ENCODE measurements around the gene IFT88.

IFT88 gene

DNA sequence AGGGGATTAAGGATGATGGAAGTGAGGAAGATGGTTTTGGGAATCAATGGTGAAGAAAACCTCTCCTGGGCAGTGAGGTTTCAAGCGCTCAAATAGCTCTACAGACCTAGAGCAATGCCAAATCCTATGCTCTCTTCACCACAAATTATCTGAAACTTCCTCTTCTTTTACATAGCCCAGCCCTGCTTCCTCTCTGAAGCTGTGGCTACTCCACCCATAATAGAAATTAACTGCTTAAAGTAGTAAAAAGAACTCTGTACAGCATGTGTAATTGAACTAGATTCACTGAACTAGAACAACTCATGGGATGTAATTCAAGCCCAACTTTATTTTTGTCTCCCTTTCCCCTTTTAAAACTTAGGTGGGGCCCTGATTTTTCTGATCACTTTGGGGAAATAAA, 20.4 kb upstream of the IFT88 start:
- ChIA-PET POLR2A (no interaction called here), CTCF (no interaction called here)
- Histone ChIP-seq H3K4me1 (ENCODE audit: control insufficient read depth, insufficient read depth, low read length) (no peaks in the 10 kb centered on the region), H3K36me3 (ENCODE audit: control insufficient read depth in 2 of 2, insufficient read depth in 1 of 2, low read length in 2 of 2) (no peaks in the 10 kb centered on the region), H3K4me3 (ENCODE audit: low read depth, low read length) (no peak overlapping the region), H3K9me3 (ENCODE audit: control insufficient read depth, insufficient read depth, low read depth, low read length) (no peaks in the 10 kb centered on the region), H3K27ac (ENCODE audit: extremely low read depth, low read depth, low read length) (no peak overlapping the region)
- TF ChIP-seq, protein P1, sequence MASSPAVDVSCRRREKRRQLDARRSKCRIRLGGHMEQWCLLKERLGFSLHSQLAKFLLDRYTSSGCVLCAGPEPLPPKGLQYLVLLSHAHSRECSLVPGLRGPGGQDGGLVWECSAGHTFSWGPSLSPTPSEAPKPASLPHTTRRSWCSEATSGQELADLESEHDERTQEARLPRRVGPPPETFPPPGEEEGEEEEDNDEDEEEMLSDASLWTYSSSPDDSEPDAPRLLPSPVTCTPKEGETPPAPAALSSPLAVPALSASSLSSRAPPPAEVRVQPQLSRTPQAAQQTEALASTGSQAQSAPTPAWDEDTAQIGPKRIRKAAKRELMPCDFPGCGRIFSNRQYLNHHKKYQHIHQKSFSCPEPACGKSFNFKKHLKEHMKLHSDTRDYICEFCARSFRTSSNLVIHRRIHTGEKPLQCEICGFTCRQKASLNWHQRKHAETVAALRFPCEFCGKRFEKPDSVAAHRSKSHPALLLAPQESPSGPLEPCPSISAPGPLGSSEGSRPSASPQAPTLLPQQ (tag by site-specific recombination; IDR thresholded peaks at IDR 0.05) = 0 out of 2 replicates have a peak, but pooled peaks have one; percentile 23
- TF ChIP-seq GLI2 (tag by site-specific recombination; IDR thresholded peaks at IDR 0.05; ENCODE audit: borderline replicate concordance, low read depth) = no peak

- POLR2A ChIA-PET = no interaction called here
- H3K27ac ChIP-seq (ENCODE audit: extremely low read depth, low read depth, low read length) = no peak overlapping the region
These were observed 19.5 kb upstream of the IFT88 start for GRCh38 chr13:20547479-20547908.

GRCh38 chr13:20550799-20551198, 16.2 kb upstream of the IFT88 start:
- POLR2A ChIA-PET = no interaction called here
- H3K27ac ChIP-seq (ENCODE audit: extremely low read depth, low read depth, low read length) = no peak overlapping the region
- TF ChIP-seq ZNF768 (tag by site-specific recombination; IDR thresholded peaks at IDR 0.05) (no peak), ZNF138 (tag by site-specific recombination; IDR thresholded peaks at IDR 0.05; ENCODE audit: borderline replicate concordance) (no peak), GFI1B (tag by site-specific recombination; IDR thresholded peaks at IDR 0.05) (no peak)
- CTCF ChIA-PET = interaction anchor here (0.5 to 0.6 kb wide), 2 partner anchors 368 to 670 kb away, joined by 3 read pairs; no protein-coding TSS in a partner anchor
- H3K4me3 ChIP-seq (ENCODE audit: low read depth, low read length) = no peak overlapping the region
- no peaks in the 10 kb centered on the region for H3K36me3 ChIP-seq (ENCODE audit: control insufficient read depth in 2 of 2, insufficient read depth in 1 of 2, low read length in 2 of 2)
- H3K4me1 ChIP-seq (ENCODE audit: control insufficient read depth, insufficient read depth, low read length) = no peaks in the 10 kb centered on the region
- no peaks in the 10 kb centered on the region for H3K9me3 ChIP-seq (ENCODE audit: control insufficient read depth, insufficient read depth, low read depth, low read length)

More at GRCh38 chr13:20547479-20547908, 19.5 kb upstream of the IFT88 start:
- CTCF ChIA-PET = interaction anchor here (0.6 kb wide), 1 partner anchor 23 kb away, joined by 3 read pairs; no protein-coding TSS in a partner anchor
- TF ChIP-seq FEZF1 (tag by site-specific recombination; IDR thresholded peaks at IDR 0.05) (no peak), ZNF600 (tag by site-specific recombination; IDR thresholded peaks at IDR 0.05) (no peak)
- Histone ChIP-seq H3K4me3 (ENCODE audit: low read depth, low read length) (no peak overlapping the region), H3K36me3 (ENCODE audit: control insufficient read depth in 2 of 2, insufficient read depth in 1 of 2, low read length in 2 of 2) (no peaks in the 10 kb centered on the region), H3K9me3 (ENCODE audit: control insufficient read depth, insufficient read depth, low read depth, low read length) (no peaks in the 10 kb centered on the region), H3K4me1 (ENCODE audit: control insufficient read depth, insufficient read depth, low read length) (no peaks in the 10 kb centered on the region)

- POLR2A ChIA-PET = no interaction called here
- Histone ChIP-seq H3K9me3 (ENCODE audit: control insufficient read depth, insufficient read depth, low read depth, low read length) (no peaks in the 10 kb centered on the region), H3K36me3 (ENCODE audit: control insufficient read depth in 2 of 2, insufficient read depth in 1 of 2, low read length in 2 of 2) (no peaks in the 10 kb centered on the region), H3K4me3 (ENCODE audit: low read depth, low read length) (no peak overlapping the region), H3K27ac (ENCODE audit: extremely low read depth, low read depth, low read length) (no peak overlapping the region), H3K4me1 (ENCODE audit: control insufficient read depth, insufficient read depth, low read length) (no peaks in the 10 kb centered on the region)
- TF ChIP-seq BCL6B (tag by site-specific recombination; IDR thresholded peaks at IDR 0.05) = no peak
- TF ChIP-seq TRIM28 (IDR thresholded peaks at IDR 0.05; ENCODE audit: borderline replicate concordance, low read length) = peak; percentile 47; the same call in 1 of the 2 replicates
- CTCF ChIA-PET = interaction anchor here (0.6 kb wide), 1 partner anchor 203 kb away, joined by 3 read pairs; no protein-coding TSS in a partner anchor
These were observed 13.6 kb upstream of the IFT88 start for GRCh38 chr13:20553311-20553710.

GRCh38 chr13:20558982-20559381, 8.0 kb upstream of the IFT88 start:
- CTCF ChIA-PET = interaction anchor here (0.6 kb wide), 1 partner anchor 272 kb away, joined by 4 read pairs; no protein-coding TSS in a partner anchor
- no peak overlapping the region for H3K27ac ChIP-seq (ENCODE audit: extremely low read depth, low read depth, low read length)
- no peak overlapping the region for H3K4me3 ChIP-seq (ENCODE audit: low read depth, low read length)
- H3K4me1 ChIP-seq (ENCODE audit: control insufficient read depth, insufficient read depth, low read length) = no peaks in the 10 kb centered on the region
- no peaks in the 10 kb centered on the region for H3K9me3 ChIP-seq (ENCODE audit: control insufficient read depth, insufficient read depth, low read depth, low read length)
- TF ChIP-seq ZNF292 (tag by site-specific recombination; IDR thresholded peaks at IDR 0.05; ENCODE audit: borderline replicate concordance, low read depth) = no peak
- TF ChIP-seq, protein P2, sequence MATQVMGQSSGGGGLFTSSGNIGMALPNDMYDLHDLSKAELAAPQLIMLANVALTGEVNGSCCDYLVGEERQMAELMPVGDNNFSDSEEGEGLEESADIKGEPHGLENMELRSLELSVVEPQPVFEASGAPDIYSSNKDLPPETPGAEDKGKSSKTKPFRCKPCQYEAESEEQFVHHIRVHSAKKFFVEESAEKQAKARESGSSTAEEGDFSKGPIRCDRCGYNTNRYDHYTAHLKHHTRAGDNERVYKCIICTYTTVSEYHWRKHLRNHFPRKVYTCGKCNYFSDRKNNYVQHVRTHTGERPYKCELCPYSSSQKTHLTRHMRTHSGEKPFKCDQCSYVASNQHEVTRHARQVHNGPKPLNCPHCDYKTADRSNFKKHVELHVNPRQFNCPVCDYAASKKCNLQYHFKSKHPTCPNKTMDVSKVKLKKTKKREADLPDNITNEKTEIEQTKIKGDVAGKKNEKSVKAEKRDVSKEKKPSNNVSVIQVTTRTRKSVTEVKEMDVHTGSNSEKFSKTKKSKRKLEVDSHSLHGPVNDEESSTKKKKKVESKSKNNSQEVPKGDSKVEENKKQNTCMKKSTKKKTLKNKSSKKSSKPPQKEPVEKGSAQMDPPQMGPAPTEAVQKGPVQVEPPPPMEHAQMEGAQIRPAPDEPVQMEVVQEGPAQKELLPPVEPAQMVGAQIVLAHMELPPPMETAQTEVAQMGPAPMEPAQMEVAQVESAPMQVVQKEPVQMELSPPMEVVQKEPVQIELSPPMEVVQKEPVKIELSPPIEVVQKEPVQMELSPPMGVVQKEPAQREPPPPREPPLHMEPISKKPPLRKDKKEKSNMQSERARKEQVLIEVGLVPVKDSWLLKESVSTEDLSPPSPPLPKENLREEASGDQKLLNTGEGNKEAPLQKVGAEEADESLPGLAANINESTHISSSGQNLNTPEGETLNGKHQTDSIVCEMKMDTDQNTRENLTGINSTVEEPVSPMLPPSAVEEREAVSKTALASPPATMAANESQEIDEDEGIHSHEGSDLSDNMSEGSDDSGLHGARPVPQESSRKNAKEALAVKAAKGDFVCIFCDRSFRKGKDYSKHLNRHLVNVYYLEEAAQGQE (tag by site-specific recombination; IDR thresholded peaks at IDR 0.05) = peak; percentile 80
- no peaks in the 10 kb centered on the region for H3K36me3 ChIP-seq (ENCODE audit: control insufficient read depth in 2 of 2, insufficient read depth in 1 of 2, low read length in 2 of 2)
- POLR2A ChIA-PET = no interaction called here
